Heart right ventricle (tissue), 16 donors: ENCODE results near the gene ATG9B. TPM values are rescaled to one million over a fixed set of nuclear protein-coding genes. Genes with fewer than 3 reads are reported as not detected.

Source experiments
- ATAC-seq, 8 donors: fragments of 200-7000 bp; cut with Tn5 transposase; one replicate each; pipeline ENCODE4 v1.9.1; 2020; ENCODE audit warnings: mild to moderate bottlenecking in 8 of 8, moderate library complexity in 8 of 8, moderate number of reproducible peaks in 1 of 8
- DNase-seq, 2 donors: peaks; one replicate each; pipeline ENCODE4 v3.0.0-alpha.2; 2020
- H3K27ac ChIP-seq, 10 donors: fragments of 200-600 bp; sonication (generic) in 2 of 10; one replicate each; pipeline versions ENCODE4 v1.5.0 to v1.8.0; 2020 to 2022; ENCODE audit warnings: mild to moderate bottlenecking in 3 of 10
- H3K27me3 ChIP-seq, 7 donors: fragments of 200-600 bp; one replicate each; pipeline ENCODE4 v1.8.0; 2021 to 2022; ENCODE audit warnings: mild to moderate bottlenecking in 2 of 7
- H3K36me3 ChIP-seq, 9 donors: fragments of 200-600 bp; sonication (generic) in 1 of 9; one replicate each; pipeline versions ENCODE4 v1.5.0 to v1.8.0; 2020 to 2022; ENCODE audit warnings: mild to moderate bottlenecking in 2 of 9
- H3K4me1 ChIP-seq, 9 donors: fragments of 200-600 bp; sonication (generic) in 1 of 9; one replicate each; pipeline versions ENCODE4 v1.5.0 to v1.8.0; 2020 to 2022; ENCODE audit warnings: mild to moderate bottlenecking in 4 of 9
- H3K4me3 ChIP-seq, 10 donors: fragments of 200-600 bp; sonication (generic) in 2 of 10; one replicate each; pipeline versions ENCODE4 v1.5.0 to v1.8.0; 2020 to 2022; ENCODE audit warnings: mild to moderate bottlenecking in 7 of 10, moderate library complexity in 2 of 10
- H3K9me3 ChIP-seq, 11 donors: fragments of 200-600 bp in 10 of 11; sonication (generic) in 2 of 11; one replicate each; pipeline versions ENCODE4 v1.5.0 to v1.8.0; 2013 to 2022; ENCODE audit warnings: mild to moderate bottlenecking in 2 of 11, control low read depth in 1 of 11, moderate library complexity in 1 of 11
- WGBS, 2 donors: extraction: QIAGEN DNeasy Blood & Tissue Kit; methylation state at CpG; one replicate each; pipeline ENCODE4 v1.1.7; 2013; ENCODE audit warnings: inconsistent platforms in 1 of 2; 5-methylcytosine and 5-hydroxymethylcytosine counted together
- intact Hi-C, 10 donors: fragments of 100-400 bp; cut with DNase I; formaldehyde crosslinking; loops; one replicate each; pipeline versions ENCODE4 v1.11.1 to v1.14.2; 2022
- polyA plus RNA-seq, 2 donors: library from polyadenylated mRNA; stranded (reverse); fragments of 200-250 nt; gene quantifications; one replicate each; pipeline ENCODE4 v1.2.3, GENCODE V29; 2013
- total RNA-seq, 10 donors: library from RNA; stranded (reverse); fragmentation: NEBNext Ultra II Directional in 3 of 10; extraction: Animal tissue kit (Norgen Biotek cat#: 25700) in 3 of 10; gene quantifications; one replicate each; pipeline versions ENCODE4 v1.2.1 to v1.2.4, GENCODE V29; 2021 to 2023
- TF ChIP-seq, protein P1 (sequence below), 9 donors: fragments of 200-600 bp; sonication (generic) in 2 of 9; IDR thresholded peaks; one replicate each; pipeline versions ENCODE4 v1.5.0 to v1.8.0; 2021 to 2022; ENCODE audit warnings: antibody characterized with exemption in 9 of 9, mild to moderate bottlenecking in 5 of 9, moderate library complexity in 1 of 9
- donor health status: Arrhythmogenic right ventricular cardiomyopathy.
- donor health status: ischemic (EF 13 %, LVEDD 7.1; RV severe dilation, severe dysfunction).
- donor health status: healthy with polysubstance abuse.
- donor health status: DM: no; HTN: yes; CAD: no.
- donor health status: DM: no; HTN: no; CAD: no.
- donor health status: ischemic (EF 25% LVEDD 6.9; RV normal size, moderate dysfunction).
- donor health status: ischemic (EF 25% LVEDD 5.7; RV mildly dilated, moderate dysfunction).
- donor health status: healthy.
- donor health status: DM: yes; HTN: yes; CAD: no.
- donor health status: Ischemic cardiomyopathy.
- donor health status: ischemic (EF 35%, LVEDD 5.7; RV mildly dilated, moderate dysfunction).
- donor health status: nonischemic (EF 11% LVEDD 7.7; RV severe dilation, severe dysfunction).
- donor health status: DM: yes; HTN: yes; CAD: no.
- donor health status: PGD.
- donor health status: ischemic (EF 29% LVEDD 5.4; RV normal size, mild dysfunction).
- donor health status: nonischemic (EF 23%, LVEDD 6.1; RV moderate dilation, normal function).

The ATG9B gene
- total and polyA plus RNA-seq, 12 donors, result 0.09 to 0.59 (median 0.39) TPM; not detected in 7

DNA sequence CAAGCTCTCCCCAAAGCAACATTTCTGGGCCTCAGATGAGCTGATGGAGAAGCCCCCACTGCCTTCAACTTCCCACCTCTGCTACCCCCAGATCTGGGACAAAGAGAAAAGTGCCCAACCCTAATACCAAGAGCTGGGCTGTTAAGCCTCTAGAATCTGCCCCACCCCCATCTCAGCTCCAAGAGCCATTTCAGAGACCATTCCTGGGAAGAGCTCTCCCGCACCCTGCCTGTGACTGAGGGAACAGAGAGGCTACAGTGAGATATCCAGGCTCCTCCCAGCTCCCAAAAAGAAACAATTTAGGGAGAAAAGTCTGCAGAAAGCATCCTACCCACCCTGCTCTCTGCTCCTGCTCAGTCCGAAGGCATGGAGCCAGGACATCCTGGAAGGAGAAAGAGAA, 43.6 kb downstream of the ATG9B start:
- ATAC-seq (no peak), DNase-seq (no peak)
- TF ChIP-seq, protein P1, sequence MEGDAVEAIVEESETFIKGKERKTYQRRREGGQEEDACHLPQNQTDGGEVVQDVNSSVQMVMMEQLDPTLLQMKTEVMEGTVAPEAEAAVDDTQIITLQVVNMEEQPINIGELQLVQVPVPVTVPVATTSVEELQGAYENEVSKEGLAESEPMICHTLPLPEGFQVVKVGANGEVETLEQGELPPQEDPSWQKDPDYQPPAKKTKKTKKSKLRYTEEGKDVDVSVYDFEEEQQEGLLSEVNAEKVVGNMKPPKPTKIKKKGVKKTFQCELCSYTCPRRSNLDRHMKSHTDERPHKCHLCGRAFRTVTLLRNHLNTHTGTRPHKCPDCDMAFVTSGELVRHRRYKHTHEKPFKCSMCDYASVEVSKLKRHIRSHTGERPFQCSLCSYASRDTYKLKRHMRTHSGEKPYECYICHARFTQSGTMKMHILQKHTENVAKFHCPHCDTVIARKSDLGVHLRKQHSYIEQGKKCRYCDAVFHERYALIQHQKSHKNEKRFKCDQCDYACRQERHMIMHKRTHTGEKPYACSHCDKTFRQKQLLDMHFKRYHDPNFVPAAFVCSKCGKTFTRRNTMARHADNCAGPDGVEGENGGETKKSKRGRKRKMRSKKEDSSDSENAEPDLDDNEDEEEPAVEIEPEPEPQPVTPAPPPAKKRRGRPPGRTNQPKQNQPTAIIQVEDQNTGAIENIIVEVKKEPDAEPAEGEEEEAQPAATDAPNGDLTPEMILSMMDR (IDR thresholded peaks at IDR 0.05), result no peak
- Histone ChIP-seq H3K27ac (no peak overlapping the region), H3K4me1 (peaks cover 5 to 31% (median 13%) of the 10 kb centered on the region in 9 donors), H3K36me3 (no peaks in the 10 kb centered on the region), H3K27me3 (peaks cover 0 to 80% (median 33%) of the 10 kb centered on the region in 7 donors), H3K4me3 (no peak overlapping the region), H3K9me3 (no peaks in the 10 kb centered on the region)
- 39 to 41% methylated on average over 2 of the region's 2 CpGs for WGBS, 2 donors
- intact Hi-C loops, result loop anchor here in 3 of 10 donors (10.0 kb wide), 2 partner anchors 186 to 206 kb away; no protein-coding TSS in a partner anchor

DNA sequence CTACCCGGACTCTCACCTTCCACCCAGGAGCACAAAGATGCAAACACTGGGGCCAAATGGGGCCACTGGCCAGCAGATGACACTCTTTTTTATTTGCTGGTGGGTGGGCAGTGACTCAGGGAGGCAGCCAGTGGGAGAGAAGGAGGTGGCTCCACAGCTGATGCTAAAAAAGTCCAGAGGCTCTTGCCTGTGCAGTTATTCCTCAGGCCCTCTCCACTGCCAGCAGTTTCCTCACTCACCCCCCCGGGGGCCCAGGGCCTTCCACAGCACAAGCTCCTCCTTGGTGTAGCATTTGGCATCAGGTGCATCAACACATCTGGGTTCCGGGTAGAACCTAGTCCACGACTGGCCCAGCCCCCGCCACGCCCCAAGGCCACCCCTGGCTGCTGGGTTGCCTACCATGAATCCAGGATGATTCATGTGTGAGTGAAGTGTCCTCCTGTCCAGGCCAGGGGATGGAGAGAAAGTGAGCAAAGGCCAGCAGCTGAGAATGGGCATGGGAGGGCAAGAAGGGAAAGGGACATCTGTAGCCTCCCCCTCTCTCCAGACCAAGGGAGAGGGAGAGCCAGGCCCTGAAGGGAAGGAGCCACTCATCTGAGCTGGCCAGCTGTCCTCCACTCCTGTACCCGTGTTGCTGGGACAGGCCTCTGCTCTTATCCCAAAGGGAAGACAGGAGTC, 44.4 kb downstream of the ATG9B start:
- Histone ChIP-seq H3K27ac (peak overlapping the region in 5 of 10 donors; percentile 50 to 90 (median 82)), H3K4me3 (no peak overlapping the region)

DNA sequence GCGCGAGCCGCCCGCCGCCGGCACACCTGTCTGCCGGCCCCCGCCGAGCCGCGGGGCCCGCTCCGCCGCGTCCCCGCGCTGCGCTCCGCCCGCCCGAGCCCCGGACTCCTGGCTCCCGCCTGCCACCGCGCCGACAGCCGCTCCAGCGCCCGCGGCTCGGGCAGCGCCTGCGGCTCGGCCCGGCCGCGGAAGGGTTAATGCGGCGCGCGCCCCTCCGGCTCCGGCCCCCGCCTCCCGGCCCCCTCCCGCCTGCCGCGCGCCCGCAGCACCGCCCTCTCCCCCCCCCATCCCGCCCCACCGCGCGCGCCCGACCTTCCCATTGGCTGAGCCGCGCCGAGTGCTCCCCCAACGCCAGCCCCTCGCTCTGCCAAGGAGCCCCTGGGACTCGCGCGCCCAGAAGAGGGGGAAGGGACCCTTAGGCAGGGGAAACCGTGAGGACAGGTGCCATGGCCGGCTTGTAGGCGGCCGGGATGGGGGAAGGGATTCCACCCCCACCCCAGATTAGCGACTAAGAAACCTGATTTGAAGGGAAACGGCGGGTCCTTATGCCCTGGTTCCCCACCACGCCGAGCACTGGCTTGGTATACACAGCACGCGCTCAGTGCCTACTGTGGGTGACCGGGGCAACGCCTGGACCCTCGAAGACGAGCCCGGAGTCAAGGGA, 46.0 kb downstream of the ATG9B start, which contains the start of gene KCNH2:
Gene KCNH2 (minus strand): TSS at position 196 of the 664 bp plus-strand sequence. CDS start 408 bp downstream, outside the sequence.
- H3K4me1 ChIP-seq, result peaks cover 15 to 54% (median 28%) of the 10 kb centered on the region in 9 donors
- no peaks in the 10 kb centered on the region for H3K36me3 ChIP-seq
- intact Hi-C loops, result no loop called here
- H3K27me3 ChIP-seq, result peaks cover 8 to 95% (median 56%) of the 10 kb centered on the region in 7 donors
- peak within 1 kb of the TSS; percentile 56 to 97 (median 90) for H3K27ac ChIP-seq
- DNase-seq (peak; percentile 59 to 77), ATAC-seq (peak; percentile 37 to 64 (median 53))
- no peaks in the 10 kb centered on the region for H3K9me3 ChIP-seq
- TF ChIP-seq, protein P1 (IDR thresholded peaks at IDR 0.05), result no peak
- H3K4me3 ChIP-seq, result peak within 1 kb of the TSS in 9 of 10 donors; percentile 31 to 58 (median 52)
- WGBS, 2 donors, result 0 to 1% methylated on average over 62 to 75 of the region's 81 CpGs

More for the DNA sequence above, 44.4 kb downstream of the ATG9B start:
- DNase-seq (no peak), ATAC-seq (no peak)
- Histone ChIP-seq H3K36me3 (no peaks in the 10 kb centered on the region), H3K9me3 (no peaks in the 10 kb centered on the region), H3K4me1 (peaks cover 6 to 38% (median 18%) of the 10 kb centered on the region in 9 donors), H3K27me3 (peaks cover 4 to 84% (median 41%) of the 10 kb centered on the region in 7 donors)
- 34 to 37% methylated on average over 7 of the region's 7 CpGs for WGBS, 2 donors
- TF ChIP-seq, protein P1 (IDR thresholded peaks at IDR 0.05), result no peak
- intact Hi-C loops, result loop anchor here in 3 of 10 donors (10.0 kb wide), 2 partner anchors 185 to 205 kb away; no protein-coding TSS in a partner anchor

DNA sequence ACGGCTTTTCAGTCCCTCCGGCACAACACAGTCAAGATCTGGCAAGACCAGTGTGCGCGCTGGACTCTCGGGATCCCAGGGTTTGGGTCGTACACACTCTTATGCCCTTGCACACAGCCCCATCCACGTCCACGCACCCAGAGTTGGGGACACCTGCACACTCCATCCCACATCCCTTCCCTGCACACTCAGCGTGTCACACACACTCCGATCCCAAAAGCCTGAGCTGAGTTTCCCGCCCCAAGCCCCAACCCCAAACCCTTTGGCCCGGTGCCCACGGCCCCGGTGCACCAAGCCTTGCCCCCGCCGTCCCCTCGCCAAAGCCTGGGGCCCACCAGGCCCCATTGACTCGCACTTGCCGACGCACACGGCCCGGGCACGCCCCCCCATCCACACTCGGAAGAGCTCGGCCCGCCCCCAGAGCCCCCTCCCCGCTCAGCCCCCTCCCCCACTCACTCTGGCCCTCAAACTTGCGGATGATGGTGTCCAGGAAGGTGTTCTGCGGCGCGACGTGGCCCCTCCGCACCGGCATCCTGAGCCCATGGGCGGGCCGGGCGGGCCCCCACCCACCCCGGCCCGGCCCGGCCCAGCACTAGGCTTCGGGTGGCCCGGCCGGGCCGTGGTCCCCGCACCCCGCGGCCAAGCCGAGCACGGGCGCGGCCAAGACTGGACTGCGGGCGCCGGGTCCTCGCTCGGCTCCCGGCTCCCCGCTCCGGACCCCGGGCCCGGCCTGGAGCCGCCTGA, 46.7 kb downstream of the ATG9B start:
- Histone ChIP-seq H3K4me1 (peaks cover 16 to 61% (median 33%) of the 10 kb centered on the region in 9 donors), H3K4me3 (peak overlapping the region in 9 of 10 donors; percentile 31 to 58 (median 52)), H3K36me3 (no peaks in the 10 kb centered on the region), H3K27me3 (peaks cover 8 to 90% (median 53%) of the 10 kb centered on the region in 7 donors), H3K9me3 (no peaks in the 10 kb centered on the region), H3K27ac (peak overlapping the region; percentile 56 to 97 (median 90))
- WGBS, 2 donors, result 3% methylated on average over 45 to 62 of the region's 62 CpGs
- DNase-seq (no peak), ATAC-seq (peak in 3 of 8 donors; percentile 7 to 30 (median 12))
- intact Hi-C loops, result no loop called here
- TF ChIP-seq, protein P1 (IDR thresholded peaks at IDR 0.05), result no peak
